GM10248 (cell line): ENCODE measurements around the gene GCN1.

Experiments used
- CTCF ChIA-PET: fragments of 300-600 bp; sonication (Branson Sonifier 250); formaldehyde crosslinking; extraction: SDS; loops from one replicate; lab custom pipeline; 2021; ENCODE audit warnings: antibody characterized with exemption; lab: Yijun Ruan, JAX
- POLR2A ChIA-PET: fragments of 350-650 bp; sonication (Branson Sonifier 250); formaldehyde crosslinking; extraction: SDS; loops from one replicate; lab custom pipeline; 2020; ENCODE audit warnings: antibody characterized with exemption; lab: Yijun Ruan, JAX
- DNase-seq: peaks from one replicate; pipeline ENCODE4 v3.0.0; 2012; ENCODE audit errors: extremely low spot score
- CTCF ChIP-seq: IDR thresholded peaks from 2 replicates; pipeline ENCODE4 v1.5.1; 2012; ENCODE audit warnings: mild to moderate bottlenecking, low read depth; ENCODE audit errors: extremely low read depth, missing control alignments, control extremely low read depth

The GCN1 gene

GRCh38 chr12:120235369-120236323 lies 41.1 kb upstream of the GCN1 start:
- CTCF ChIA-PET, result interaction anchor here (0.8 to 17.2 kb wide), 12 partner anchors 8 to 66 kb away, joined by 3 to 271 read pairs (median 4); partner anchors contain the start of genes PXN and SIRT4

DNA sequence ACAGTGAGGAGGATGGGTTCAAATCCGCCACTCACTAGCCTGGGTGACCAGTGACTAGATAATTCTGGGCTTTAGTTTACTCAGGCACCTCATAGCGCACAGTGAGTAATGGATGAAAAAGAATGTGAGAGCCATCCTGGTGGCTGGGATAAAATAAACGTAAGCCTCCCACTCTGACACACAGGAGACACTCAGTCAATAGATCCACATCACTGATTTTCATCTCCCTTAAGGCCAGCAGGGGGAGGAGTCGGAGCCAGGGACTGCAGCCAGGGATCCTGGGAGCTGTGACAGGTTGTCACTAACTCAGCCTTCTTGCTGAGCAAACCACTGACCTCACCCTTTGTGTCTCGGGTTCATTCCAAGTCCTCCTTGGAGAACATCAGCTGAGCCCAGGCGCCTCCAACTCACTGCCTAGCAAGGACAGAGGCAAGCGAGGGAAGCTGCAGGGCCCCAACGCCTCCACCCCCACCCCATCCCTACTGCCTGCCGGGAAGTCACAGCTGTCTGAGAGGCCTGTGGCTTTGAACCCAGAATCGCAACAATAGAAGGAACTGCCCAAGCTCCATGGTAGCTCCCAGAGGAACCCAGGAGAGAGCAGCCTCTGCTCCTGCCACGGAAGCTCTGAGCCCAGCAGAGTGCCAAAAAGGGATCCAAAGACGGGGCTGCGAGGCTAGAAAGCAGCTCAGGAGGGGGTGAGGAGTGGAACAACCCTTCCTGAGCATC lies 40.3 kb upstream of the GCN1 start:
- CTCF ChIA-PET, result interaction anchor here (0.9 to 17.2 kb wide), 11 partner anchors 8 to 67 kb away, joined by 3 to 271 read pairs (median 4); partner anchors contain the start of genes PXN and SIRT4
- peak; percentile 9 for TF ChIP-seq CTCF
- no peak for DNase-seq
- POLR2A ChIA-PET, result interaction anchor here (1.3 to 1.8 kb wide), 2 partner anchors 34 to 56 kb away, joined by 5 to 11 read pairs; partner anchors contain the start of gene RPLP0

More at GRCh38 chr12:120235369-120236323, 41.1 kb upstream of the GCN1 start:
- POLR2A ChIA-PET, result interaction anchor here (1.3 to 1.8 kb wide), 2 partner anchors 34 to 55 kb away, joined by 5 to 11 read pairs; partner anchors contain the start of gene RPLP0
- no peak for TF ChIP-seq CTCF
- no peak for DNase-seq

- CTCF ChIA-PET, result interaction anchor here (1.0 to 14.0 kb wide), 9 partner anchors 12 to 71 kb away, joined by 3 to 375 read pairs (median 7); partner anchors contain the start of genes PXN, RNU4-1, RNU4-2 and RPLP0
- POLR2A ChIA-PET, result interaction anchor here (0.6 to 2.3 kb wide), 3 partner anchors 30 to 306 kb away, joined by 6 to 9 read pairs (median 8); partner anchors contain the start of genes RNU4-2 and RPLP0
- no peak for TF ChIP-seq CTCF
- DNase-seq, result no peak
Observed at GRCh38 chr12:120231316-120232011, 36.9 kb upstream of the GCN1 start.

- CTCF ChIA-PET, result interaction anchor here (1.0 to 14.0 kb wide), 7 partner anchors 11 to 71 kb away, joined by 3 to 375 read pairs (median 53); partner anchors contain the start of genes PXN, RNU4-1, RNU4-2 and SIRT4
- POLR2A ChIA-PET, result interaction anchor here (0.6 to 2.3 kb wide), 4 partner anchors 30 to 307 kb away, joined by 3 to 9 read pairs (median 7); partner anchors contain the start of genes RNU4-2 and RPLP0
- DNase-seq, result no peak
- no peak for TF ChIP-seq CTCF
Observed at GRCh38 chr12:120230974-120231315, 36.4 kb upstream of the GCN1 start.

GRCh38 chr12:120230326-120230973 lies 35.9 kb upstream of the GCN1 start:
- CTCF ChIA-PET, result interaction anchor here (1.0 to 14.0 kb wide), 9 partner anchors 11 to 130 kb away, joined by 3 to 375 read pairs (median 41); partner anchors contain the start of genes PXN, RNU4-1, RNU4-2 and SIRT4
- TF ChIP-seq CTCF, result no peak
- no peak for DNase-seq
- POLR2A ChIA-PET, result interaction anchor here (0.6 to 2.3 kb wide), 5 partner anchors 29 to 307 kb away, joined by 3 to 9 read pairs (median 6); partner anchors contain the start of genes RNU4-2 and RPLP0
